C4-2B (cell line): ENCODE results near the gene IGSF23.

Source experiments
- ZFX ChIP-seq: fragments of 450-650 bp; IDR thresholded peaks from 2 replicates; pipeline ENCODE4 v1.6.1; 2017
- TF ChIP-seq, protein P1 (sequence below): fragments of 450-650 bp; conservative IDR thresholded peaks from 2 replicates; pipeline ENCODE4 v1.5.1; 2017; ENCODE audit warnings: mild to moderate bottlenecking

DNA sequence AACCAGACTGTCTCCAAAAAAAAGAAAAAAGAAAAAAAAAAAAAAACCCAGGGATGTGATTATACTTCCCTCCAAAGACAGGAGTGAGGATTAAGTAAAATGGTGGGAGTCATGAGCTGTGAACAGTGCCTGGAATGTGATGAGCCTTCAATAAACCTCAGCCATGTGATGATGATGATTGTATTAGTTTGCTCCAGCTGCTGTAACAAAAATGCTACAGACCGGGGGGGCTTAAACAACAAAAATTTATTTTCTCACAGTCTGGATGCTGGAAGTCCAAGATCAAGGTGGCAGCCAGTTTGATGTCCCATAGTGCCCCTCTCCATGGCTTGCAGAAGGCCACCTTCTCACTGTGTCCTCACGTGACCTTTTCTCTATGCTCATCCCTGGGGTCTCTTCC lies 21.4 kb downstream of the IGSF23 start:
- TF ChIP-seq, protein P1, sequence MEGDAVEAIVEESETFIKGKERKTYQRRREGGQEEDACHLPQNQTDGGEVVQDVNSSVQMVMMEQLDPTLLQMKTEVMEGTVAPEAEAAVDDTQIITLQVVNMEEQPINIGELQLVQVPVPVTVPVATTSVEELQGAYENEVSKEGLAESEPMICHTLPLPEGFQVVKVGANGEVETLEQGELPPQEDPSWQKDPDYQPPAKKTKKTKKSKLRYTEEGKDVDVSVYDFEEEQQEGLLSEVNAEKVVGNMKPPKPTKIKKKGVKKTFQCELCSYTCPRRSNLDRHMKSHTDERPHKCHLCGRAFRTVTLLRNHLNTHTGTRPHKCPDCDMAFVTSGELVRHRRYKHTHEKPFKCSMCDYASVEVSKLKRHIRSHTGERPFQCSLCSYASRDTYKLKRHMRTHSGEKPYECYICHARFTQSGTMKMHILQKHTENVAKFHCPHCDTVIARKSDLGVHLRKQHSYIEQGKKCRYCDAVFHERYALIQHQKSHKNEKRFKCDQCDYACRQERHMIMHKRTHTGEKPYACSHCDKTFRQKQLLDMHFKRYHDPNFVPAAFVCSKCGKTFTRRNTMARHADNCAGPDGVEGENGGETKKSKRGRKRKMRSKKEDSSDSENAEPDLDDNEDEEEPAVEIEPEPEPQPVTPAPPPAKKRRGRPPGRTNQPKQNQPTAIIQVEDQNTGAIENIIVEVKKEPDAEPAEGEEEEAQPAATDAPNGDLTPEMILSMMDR = no peak
- TF ChIP-seq ZFX = no peak
